HG03457 (cell line): Measurements from ENCODE around the gene CYP4F12.

Experiments
- ATAC-seq: cut with Tn5 transposase; IDR thresholded peaks from one replicate; pipeline ENCODE4 v1.9.1; 2021; ENCODE audit warnings: moderate number of reproducible peaks; ENCODE audit not compliant: unreplicated experiment

Gene CYP4F12

GRCh38 chr19:15672580-15673175 is at the start of gene CYP4F12:
Gene CYP4F12, plus strand, starts transcription at chr19:15673087. Its CDS starts 443 bp downstream, at chr19:15673530.
- no peak for ATAC-seq

- no peak for ATAC-seq
Measured at GRCh38 chr19:15623711-15624318, 49.1 kb upstream of the CYP4F12 start.

GRCh38 chr19:15628236-15629002 is 44.5 kb upstream of the CYP4F12 start:
- no peak for ATAC-seq

- ATAC-seq = no peak
Measured at GRCh38 chr19:15629003-15629880, 43.6 kb upstream of the CYP4F12 start.

GRCh38 chr19:15631817-15632216 is 41.1 kb upstream of the CYP4F12 start:
- ATAC-seq = no peak

- ATAC-seq = no peak
Measured at GRCh38 chr19:15633082-15633835, 39.6 kb upstream of the CYP4F12 start.

- no peak for ATAC-seq
Measured at GRCh38 chr19:15634105-15634504, 38.8 kb upstream of the CYP4F12 start.

- no peak for ATAC-seq
Measured at GRCh38 chr19:15635016-15635805, 37.7 kb upstream of the CYP4F12 start.

GRCh38 chr19:15636026-15636425 is 36.9 kb upstream of the CYP4F12 start:
- ATAC-seq = no peak

- no peak for ATAC-seq
Measured at GRCh38 chr19:15639596-15639995, 33.3 kb upstream of the CYP4F12 start.

GRCh38 chr19:15640294-15640903 is 32.5 kb upstream of the CYP4F12 start, which contains the start of gene CYP4F3:
Gene CYP4F3, plus strand, starts transcription at chr19:15640897. Its CDS starts 519 bp downstream, at chr19:15641416.
- no peak for ATAC-seq

- ATAC-seq = no peak
Measured at GRCh38 chr19:15640904-15641597, 31.8 kb upstream of the CYP4F12 start.

GRCh38 chr19:15641901-15642491 is 30.9 kb upstream of the CYP4F12 start:
- no peak for ATAC-seq

- ATAC-seq = no peak
Measured at GRCh38 chr19:15642807-15643206, 30.1 kb upstream of the CYP4F12 start.

- ATAC-seq = no peak
Measured at GRCh38 chr19:15643387-15643786, 29.5 kb upstream of the CYP4F12 start.

- ATAC-seq = no peak
Measured at GRCh38 chr19:15644066-15644741, 28.7 kb upstream of the CYP4F12 start.

- no peak for ATAC-seq
Measured at GRCh38 chr19:15644816-15645215, 28.1 kb upstream of the CYP4F12 start.

- ATAC-seq = no peak
Measured at GRCh38 chr19:15649526-15649925, 23.4 kb upstream of the CYP4F12 start.
